H1 (cell line): ENCODE results near the gene CPNE5. TPM values are rescaled to one million over a fixed set of nuclear protein-coding genes. Genes with fewer than 3 reads are reported as not detected.

Experiments
- ASH2L ChIP-seq: fragments of 200-600, 300-600 bp; sonication (generic); IDR thresholded peaks from one replicate; pipeline ENCODE4 v1.7.1; 2017; ENCODE audit warnings: low read length
- KDM1A ChIP-seq: fragments of 200-600, 300-600 bp; sonication (generic); IDR thresholded peaks from 2 replicates; pipeline ENCODE4 v1.7.1; 2016; ENCODE audit warnings: mild to moderate bottlenecking, low read length, borderline replicate concordance
- NANOG ChIP-seq: IDR thresholded peaks from 2 replicates; pipeline ENCODE4 v1.6.1; 2011; ENCODE audit warnings: low read length, low read depth, mild to moderate bottlenecking, inconsistent platforms; ENCODE audit not compliant: insufficient read depth, poor library complexity, severe bottlenecking
- RNF2 ChIP-seq: fragments of 200-900, 300-1000 bp; sonication (generic); IDR thresholded peaks from 2 replicates; pipeline ENCODE4 v1.7.1; 2016; ENCODE audit warnings: borderline replicate concordance, low read depth, mild to moderate bottlenecking, antibody characterized with exemption, low read length; ENCODE audit not compliant: poor library complexity, severe bottlenecking; ENCODE audit errors: missing control alignments
- SIRT6 ChIP-seq: IDR thresholded peaks from one replicate; pipeline ENCODE4 v1.7.1; 2012; ENCODE audit warnings: low read length, inconsistent platforms
- TEAD4 ChIP-seq: IDR thresholded peaks from 2 replicates; pipeline ENCODE4 v1.6.1; 2012; ENCODE audit warnings: low read depth, low read length, inconsistent platforms, mixed read lengths
- polyA plus RNA-seq, 7 experiments: library from polyadenylated mRNA; depleted of rRNA in 3 of 7; stranded (reverse) in 5 of 7; unstranded in 2 of 7; fragments of >200 nt in 5 of 7; fragments of 200-250 nt in 2 of 7; gene quantifications; 1 replicate in 5 of 7; 2 replicates in 1 of 7; 4 replicates in 1 of 7; pipeline versions ENCODE4 v1.2.1 to v1.2.3, GENCODE V29; 2011 to 2013; ENCODE audit warnings: missing spikeins in 2 of 7, mixed read lengths in 2 of 7
- total RNA-seq: library from RNA; stranded (reverse); fragmentation: NEBNext Ultra II Directional; extraction: Animal tissue kit (Norgen Biotek cat#: 25700); gene quantifications from 2 replicates; pipeline ENCODE4 v1.2.1, GENCODE V29; 2021

Gene CPNE5
- total and polyA plus RNA-seq, 2 of the 8 experiments (the other 6 are each of a cell fraction or from before 2014, with no cell fraction given), result 0.88 to 1.8 TPM

DNA sequence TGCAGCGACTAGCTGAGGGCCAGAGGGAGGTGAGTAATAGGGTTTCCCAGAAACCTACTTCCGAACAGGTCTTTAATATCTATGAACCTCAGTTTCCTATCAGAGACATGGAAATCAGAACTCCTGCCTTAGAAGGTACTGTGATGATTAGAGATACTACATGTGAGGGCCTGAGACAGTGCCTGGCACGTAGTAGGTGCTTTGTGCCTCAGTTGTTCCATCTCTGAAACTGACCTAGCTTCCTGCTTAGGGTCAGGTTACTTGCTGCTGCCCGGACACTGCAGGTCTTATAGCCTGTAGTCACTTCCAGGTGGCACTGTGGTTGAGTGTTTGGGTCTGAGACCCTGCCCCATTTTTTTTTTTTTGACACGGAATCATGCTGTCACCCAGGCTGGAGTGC is 120.7 kb downstream of the CPNE5 start (continued):
- TF ChIP-seq NANOG, result no peak
- TF ChIP-seq RNF2, result no peak
- no peak for TF ChIP-seq ASH2L
- no peak for TF ChIP-seq TEAD4
- TF ChIP-seq SIRT6, result no peak
- no peak for TF ChIP-seq KDM1A
